Measurements from ENCODE around the gene MSI2. TPM values are rescaled to one million over a fixed set of nuclear protein-coding genes. Genes with fewer than 3 reads are reported as not detected.

MSI2 gene
- total and polyA plus RNA-seq, 2 donors (not counting 3 experiments of a cell fraction or from before 2014, with no cell fraction given) = 20.9 to 59.3 TPM

GRCh38 chr17:57622306-57622682, 366.0 kb downstream of the MSI2 start:
- POLR2A ChIA-PET = no interaction called here

More at GRCh38 chr17:57622306-57622682, 366.0 kb downstream of the MSI2 start:
- FAIRE-seq = peak; percentile 31
- H3K79me2 ChIP-seq (ENCODE audit: control insufficient read depth, insufficient read depth, low read length) = no peaks in the 10 kb centered on the region
- CTCF ChIA-PET = interaction anchor here (0.8 to 3.2 kb wide), 8 partner anchors 9 to 379 kb away, joined by 3 to 15 read pairs (median 5); no protein-coding TSS in a partner anchor
- peak overlapping the region; percentile 14 for H2AFZ ChIP-seq (ENCODE audit: low read depth, low read length)
- peaks cover 13% of the 10 kb centered on the region for H3K4me1 ChIP-seq (ENCODE audit: control insufficient read depth, extremely low read depth, insufficient read depth, low read length)
- H3K9ac ChIP-seq (replicated peaks; ENCODE audit: extremely low read depth, insufficient read depth, low read length) = peak overlapping the region; percentile 20
- no peak overlapping the region for H3K4me3 ChIP-seq (replicated peaks in 1 of 3; ENCODE audit: insufficient read depth in 1 of 3, low read depth in 1 of 3, low read length in 3 of 3)
- BruUV-seq (replicated peaks) = no TSS peak
- no peaks in the 10 kb centered on the region for H3K9me1 ChIP-seq (replicated peaks; ENCODE audit: control insufficient read depth, extremely low read depth, insufficient read depth, low read length)
- no peaks in the 10 kb centered on the region for H3K27me3 ChIP-seq (ENCODE audit: control insufficient read depth in 2 of 2, insufficient read depth in 2 of 2, low read length in 2 of 2)
- H3K4me2 ChIP-seq (ENCODE audit: insufficient read depth, low read length) = peak overlapping the region; percentile 58
- TF ChIP-seq MYC (IDR thresholded peaks at IDR 0.05; ENCODE audit: low read depth, low read length) = no peak
- TF ChIP-seq GATA2 (IDR thresholded peaks at IDR 0.05; ENCODE audit: insufficient read depth, insufficient read length, low read depth, low read length) = no peak
- TF ChIP-seq POLR2A (IDR thresholded peaks at IDR 0.05; ENCODE audit: low read depth, low read length) = no peak
- no peak for TF ChIP-seq JUN (IDR thresholded peaks at IDR 0.05; ENCODE audit: borderline replicate concordance, insufficient read depth, insufficient read length, low read depth)
- TF ChIP-seq EZH2 (IDR thresholded peaks at IDR 0.05; ENCODE audit: borderline replicate concordance, low read depth, low read length, severe bottlenecking) = no peak
- no peak for TF ChIP-seq MAX (IDR thresholded peaks at IDR 0.05; ENCODE audit: insufficient read depth, insufficient read length)
- TF ChIP-seq POLR2AphosphoS5 (IDR thresholded peaks at IDR 0.05; ENCODE audit: insufficient read depth, low read depth, low read length) = no peak
- no peak for TF ChIP-seq FOS (IDR thresholded peaks at IDR 0.05; ENCODE audit: borderline replicate concordance, insufficient read depth, low read length)
- TF ChIP-seq CTCF (IDR thresholded peaks at IDR 0.05; ENCODE audit: extremely low read depth in 1 of 2, insufficient read depth in 1 of 2, low read depth in 1 of 2, low read length in 2 of 2) = no peak
- H3K9me3 ChIP-seq (replicated peaks; ENCODE audit: control insufficient read depth, insufficient read depth, low read length) = no peaks in the 10 kb centered on the region
- DNase-seq (ENCODE audit: low read depth, low spot score) = no peak
- dilution Hi-C loops (cut with MboI; ENCODE audit: extremely low pct_ligation_motif_present, low sequenced_read_pairs) (no loop called here), intact Hi-C loops (cut with micrococcal nuclease) (loop anchor here (2.0 kb wide), 1 partner anchor 21 kb away; no protein-coding TSS in a partner anchor)
- H4K20me1 ChIP-seq (replicated peaks; ENCODE audit: control insufficient read depth, extremely low read depth, insufficient read depth, low read length) = no peaks in the 10 kb centered on the region
- H3K36me3 ChIP-seq (ENCODE audit: control insufficient read depth in 2 of 2, extremely low read depth in 1 of 2, insufficient read depth in 2 of 2, low read length in 2 of 2) = peaks cover 0 to 3% of the 10 kb centered on the region in 2 experiments
- peak overlapping the region; percentile 26 for H3K27ac ChIP-seq (ENCODE audit: insufficient read depth, low read depth, low read length)

Measured in endothelial cell of umbilical vein (primary cell).